Karpas-422 (cell line): ENCODE measurements around the gene SRRM4. TPM values are rescaled to one million over a fixed set of nuclear protein-coding genes. Genes with fewer than 3 reads are reported as not detected.

Experiments
- DNase-seq: peaks from one replicate; pipeline ENCODE4 v3.0.0-alpha.2; 2015
- H2AFZ ChIP-seq: fragments of 200-600 bp; sonication (generic); 2 replicates; pipeline ENCODE4 v1.6.1; 2014; ENCODE audit warnings: antibody characterized with exemption, low read length, mixed read lengths
- H3K27ac ChIP-seq: fragments of 200-600 bp; sonication (generic); 2 replicates; pipeline ENCODE4 v1.5.1; 2014; ENCODE audit warnings: mild to moderate bottlenecking, low read length, moderate library complexity
- H3K27me3 ChIP-seq: fragments of 200-600 bp; sonication (generic); 2 replicates; pipeline ENCODE4 v1.6.1; 2014; ENCODE audit warnings: low read length, mixed read lengths
- H3K36me3 ChIP-seq: fragments of 200-600 bp; sonication (generic); 2 replicates; pipeline ENCODE4 v1.6.1; 2014; ENCODE audit warnings: low read length, mixed read lengths; ENCODE audit not compliant: insufficient read depth
- H3K4me1 ChIP-seq: fragments of 200-600 bp; sonication (generic); 2 replicates; pipeline ENCODE4 v1.6.1; 2014; ENCODE audit warnings: mild to moderate bottlenecking, low read length, mixed read lengths
- H3K4me2 ChIP-seq: fragments of 200-600 bp; sonication (generic); 2 replicates; pipeline ENCODE4 v1.6.1; 2014; ENCODE audit warnings: low read length, low read depth, mild to moderate bottlenecking; ENCODE audit not compliant: poor library complexity, severe bottlenecking
- H3K4me3 ChIP-seq: fragments of 200-600 bp; sonication (generic); 2 replicates; pipeline ENCODE4 v1.5.1; 2014; ENCODE audit warnings: mild to moderate bottlenecking, antibody characterized with exemption, low read length, mixed read lengths
- H3K79me2 ChIP-seq: fragments of 200-600 bp; sonication (generic); 2 replicates; pipeline ENCODE4 v1.6.1; 2014; ENCODE audit warnings: mild to moderate bottlenecking, low read length, mixed read lengths
- H3K9ac ChIP-seq: fragments of 200-600 bp; sonication (generic); 2 replicates; pipeline ENCODE4 v1.6.0; 2014; ENCODE audit warnings: low read length
- H3K9me2 ChIP-seq: fragments of 200-600 bp; sonication (generic), shearing (Covaris generic); replicated peaks from 2 replicates; pipeline ENCODE4 v1.6.0; 2014; ENCODE audit warnings: mild to moderate bottlenecking, low read length, moderate library complexity; ENCODE audit not compliant: insufficient read depth
- H3K9me3 ChIP-seq: fragments of 300-700, 200-600 bp; sonication (generic); 2 replicates; pipeline ENCODE4 v1.6.1; 2014; ENCODE audit warnings: low read length, mixed read lengths
- H4K20me1 ChIP-seq: fragments of 200-600 bp; sonication (generic); 2 replicates; pipeline ENCODE4 v1.6.1; 2014; ENCODE audit warnings: mild to moderate bottlenecking, antibody characterized with exemption, low read length, low read depth; ENCODE audit not compliant: insufficient read depth
- total RNA-seq: library from RNA; depleted of rRNA; stranded (reverse); fragments of >200 nt; shearing (Covaris generic); gene quantifications from 2 replicates; pipeline ENCODE4 v1.2.3, GENCODE V29; 2014; ENCODE audit warnings: low replicate concordance

Gene SRRM4
- total RNA-seq, 1 experiment from 2014 or later: not detected

- Histone ChIP-seq H3K79me2 (no peaks in the 10 kb centered on the region), H3K4me2 (no peak overlapping the region), H3K9ac (no peak overlapping the region), H4K20me1 (no peaks in the 10 kb centered on the region), H2AFZ (no peak overlapping the region), H3K36me3 (no peaks in the 10 kb centered on the region), H3K9me2 (no peaks in the 10 kb centered on the region), H3K4me1 (no peaks in the 10 kb centered on the region), H3K9me3 (no peaks in the 10 kb centered on the region; the same call in 1 of the 2 replicates), H3K27ac (no peak overlapping the region), H3K4me3 (no peak overlapping the region), H3K27me3 (no peaks in the 10 kb centered on the region)
- DNase-seq: no peak
These were observed 176.6 kb downstream of the SRRM4 start for GRCh38 chr12:119157978-119158377.

DNA sequence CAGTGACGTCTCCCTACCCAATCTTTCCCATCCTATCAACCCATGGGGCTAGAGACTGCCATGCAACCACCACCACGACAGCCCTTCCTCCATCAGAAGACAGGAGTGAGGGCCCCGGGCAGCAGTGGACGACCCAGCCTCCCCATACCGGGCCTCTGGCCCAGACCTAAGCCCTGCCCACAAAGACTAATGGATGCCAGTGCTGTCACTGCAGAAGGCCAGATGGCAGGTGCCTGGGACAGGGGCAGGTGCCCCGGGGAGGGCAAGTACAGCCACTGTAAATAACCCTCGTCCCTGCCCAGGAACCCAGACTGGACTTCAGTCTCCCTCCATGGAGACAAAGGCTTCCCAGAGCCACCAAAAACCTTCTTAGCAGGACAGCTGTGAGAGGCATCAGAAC is 177.1 kb downstream of the SRRM4 start:
- Histone ChIP-seq H4K20me1 (no peaks in the 10 kb centered on the region), H3K4me2 (no peak overlapping the region), H3K79me2 (no peaks in the 10 kb centered on the region), H3K9me2 (no peaks in the 10 kb centered on the region), H3K9me3 (no peaks in the 10 kb centered on the region; the same call in 1 of the 2 replicates), H3K27me3 (no peaks in the 10 kb centered on the region), H3K9ac (no peak overlapping the region), H3K4me3 (no peak overlapping the region), H3K36me3 (no peaks in the 10 kb centered on the region), H2AFZ (no peak overlapping the region), H3K27ac (no peak overlapping the region), H3K4me1 (no peaks in the 10 kb centered on the region)
- no peak for DNase-seq

DNA sequence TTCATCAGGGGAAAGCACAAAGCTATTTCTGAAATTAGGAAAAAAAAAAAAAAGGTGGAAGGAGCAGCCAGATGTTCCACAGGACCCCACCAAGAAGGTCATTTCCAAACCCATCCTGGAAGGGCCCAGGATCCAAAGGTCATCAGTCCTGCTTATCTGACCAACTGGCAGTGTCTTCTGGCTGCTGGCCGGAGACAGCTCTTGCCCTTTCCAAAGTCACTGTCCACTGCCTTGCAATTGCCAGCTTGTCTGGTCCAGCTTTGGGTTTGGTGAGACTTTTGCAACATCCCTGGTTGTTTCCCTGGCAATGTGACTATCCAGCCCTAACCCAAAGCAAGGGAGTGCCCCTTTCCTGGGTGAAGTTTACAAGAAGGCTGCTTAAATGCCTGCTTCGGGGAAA is 178.5 kb downstream of the SRRM4 start:
- Histone ChIP-seq H3K4me3 (no peak overlapping the region), H3K79me2 (no peaks in the 10 kb centered on the region), H2AFZ (no peak overlapping the region), H3K9me3 (no peaks in the 10 kb centered on the region; the same call in 1 of the 2 replicates), H3K36me3 (no peaks in the 10 kb centered on the region), H3K27me3 (no peaks in the 10 kb centered on the region), H3K4me1 (no peaks in the 10 kb centered on the region), H3K27ac (no peak overlapping the region), H3K4me2 (no peak overlapping the region), H3K9ac (no peak overlapping the region), H4K20me1 (no peaks in the 10 kb centered on the region), H3K9me2 (no peaks in the 10 kb centered on the region)
- DNase-seq: no peak

- Histone ChIP-seq H3K27ac (no peak overlapping the region), H3K36me3 (no peaks in the 10 kb centered on the region), H3K4me2 (no peak overlapping the region), H3K4me3 (no peak overlapping the region), H3K9ac (no peak overlapping the region), H3K4me1 (no peaks in the 10 kb centered on the region), H2AFZ (no peak overlapping the region), H3K9me2 (no peaks in the 10 kb centered on the region), H3K9me3 (no peaks in the 10 kb centered on the region), H4K20me1 (no peaks in the 10 kb centered on the region), H3K79me2 (no peaks in the 10 kb centered on the region), H3K27me3 (no peaks in the 10 kb centered on the region)
- DNase-seq: no peak
These were observed 186.6 kb downstream of the SRRM4 start for GRCh38 chr12:119167902-119168301.

DNA sequence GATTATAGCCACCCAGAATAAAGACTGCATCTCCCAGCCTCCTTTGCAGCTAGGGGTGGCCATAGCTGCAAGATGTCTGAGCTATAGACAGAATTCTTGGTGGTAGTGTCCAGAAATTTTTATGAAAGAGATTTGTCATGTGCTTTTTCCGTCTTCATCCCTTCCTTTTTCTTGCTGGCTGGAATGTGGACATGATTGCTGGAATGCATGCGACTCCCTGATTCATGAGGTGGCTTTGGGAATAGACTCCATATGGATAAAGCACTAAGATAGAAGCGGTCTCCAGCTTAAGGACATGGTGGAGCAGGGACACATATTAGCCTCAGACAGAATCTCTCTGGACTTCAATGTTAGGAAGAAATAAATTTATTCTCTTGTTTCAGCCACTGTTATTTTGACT is 187.4 kb downstream of the SRRM4 start:
- Histone ChIP-seq H3K4me3 (no peak overlapping the region), H3K36me3 (no peaks in the 10 kb centered on the region), H3K9ac (no peak overlapping the region), H3K27me3 (no peaks in the 10 kb centered on the region), H3K4me1 (no peaks in the 10 kb centered on the region), H3K9me2 (no peaks in the 10 kb centered on the region), H4K20me1 (no peaks in the 10 kb centered on the region), H3K4me2 (no peak overlapping the region), H2AFZ (no peak overlapping the region), H3K27ac (no peak overlapping the region), H3K79me2 (no peaks in the 10 kb centered on the region), H3K9me3 (no peaks in the 10 kb centered on the region)
- no peak for DNase-seq

GRCh38 chr12:119169150-119169549 is 187.8 kb downstream of the SRRM4 start:
- DNase-seq: no peak
- Histone ChIP-seq H3K79me2 (no peaks in the 10 kb centered on the region), H3K4me2 (no peak overlapping the region), H3K9me3 (no peaks in the 10 kb centered on the region), H4K20me1 (no peaks in the 10 kb centered on the region), H3K4me3 (no peak overlapping the region), H3K9me2 (no peaks in the 10 kb centered on the region), H2AFZ (no peak overlapping the region), H3K27me3 (no peaks in the 10 kb centered on the region), H3K4me1 (no peaks in the 10 kb centered on the region), H3K27ac (no peak overlapping the region), H3K9ac (no peak overlapping the region), H3K36me3 (no peaks in the 10 kb centered on the region)

DNA sequence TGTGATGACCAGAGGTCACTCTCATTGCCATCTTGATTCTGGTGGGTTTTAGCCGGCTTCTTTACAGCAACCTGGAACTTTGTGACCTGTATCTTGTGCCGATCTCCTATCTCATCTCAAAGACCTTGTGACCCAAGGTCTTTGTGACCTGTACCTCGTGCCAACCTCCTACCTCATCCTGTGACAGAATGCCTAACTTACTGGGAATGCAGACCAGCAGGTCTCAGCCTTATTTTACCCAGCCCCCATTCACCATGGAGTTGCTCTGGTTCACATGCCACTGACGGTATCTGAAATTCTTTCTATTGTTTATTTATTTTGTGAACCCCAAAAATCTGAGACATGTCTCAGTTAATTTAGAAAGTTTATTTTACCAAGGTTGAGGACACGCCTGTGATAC is 189.9 kb downstream of the SRRM4 start:
- Histone ChIP-seq H3K27ac (no peak overlapping the region), H3K9ac (no peak overlapping the region), H3K4me2 (no peak overlapping the region), H3K79me2 (no peaks in the 10 kb centered on the region), H2AFZ (no peak overlapping the region), H3K4me1 (no peaks in the 10 kb centered on the region), H3K9me3 (no peaks in the 10 kb centered on the region), H3K36me3 (no peaks in the 10 kb centered on the region), H4K20me1 (no peaks in the 10 kb centered on the region), H3K4me3 (no peak overlapping the region), H3K27me3 (no peaks in the 10 kb centered on the region), H3K9me2 (no peaks in the 10 kb centered on the region)
- DNase-seq: no peak

GRCh38 chr12:119171691-119172425 is 190.5 kb downstream of the SRRM4 start:
- no peak overlapping the region for H3K4me3 ChIP-seq
- no peaks in the 10 kb centered on the region for H3K9me2 ChIP-seq
- no peak overlapping the region for H2AFZ ChIP-seq
- no peaks in the 10 kb centered on the region for H3K4me1 ChIP-seq
- no peaks in the 10 kb centered on the region for H3K79me2 ChIP-seq
- H3K36me3 ChIP-seq: no peaks in the 10 kb centered on the region
- no peak overlapping the region for H3K4me2 ChIP-seq
- H4K20me1 ChIP-seq: no peaks in the 10 kb centered on the region
- no peak overlapping the region for H3K27ac ChIP-seq
- no peaks in the 10 kb centered on the region for H3K27me3 ChIP-seq
- H3K9me3 ChIP-seq: no peaks in the 10 kb centered on the region
- H3K9ac ChIP-seq: no peak overlapping the region
- DNase-seq: no peak
